GM19468 (cell line): ENCODE data around the gene HDC.

Experiments used
- ATAC-seq: cut with Tn5 transposase; IDR thresholded peaks from one replicate; pipeline ENCODE4 v1.9.1; 2021; ENCODE audit warnings: mild to moderate bottlenecking, moderate library complexity, moderate number of reproducible peaks; ENCODE audit not compliant: unreplicated experiment; ENCODE audit errors: extremely low read depth

The HDC gene, protein sequence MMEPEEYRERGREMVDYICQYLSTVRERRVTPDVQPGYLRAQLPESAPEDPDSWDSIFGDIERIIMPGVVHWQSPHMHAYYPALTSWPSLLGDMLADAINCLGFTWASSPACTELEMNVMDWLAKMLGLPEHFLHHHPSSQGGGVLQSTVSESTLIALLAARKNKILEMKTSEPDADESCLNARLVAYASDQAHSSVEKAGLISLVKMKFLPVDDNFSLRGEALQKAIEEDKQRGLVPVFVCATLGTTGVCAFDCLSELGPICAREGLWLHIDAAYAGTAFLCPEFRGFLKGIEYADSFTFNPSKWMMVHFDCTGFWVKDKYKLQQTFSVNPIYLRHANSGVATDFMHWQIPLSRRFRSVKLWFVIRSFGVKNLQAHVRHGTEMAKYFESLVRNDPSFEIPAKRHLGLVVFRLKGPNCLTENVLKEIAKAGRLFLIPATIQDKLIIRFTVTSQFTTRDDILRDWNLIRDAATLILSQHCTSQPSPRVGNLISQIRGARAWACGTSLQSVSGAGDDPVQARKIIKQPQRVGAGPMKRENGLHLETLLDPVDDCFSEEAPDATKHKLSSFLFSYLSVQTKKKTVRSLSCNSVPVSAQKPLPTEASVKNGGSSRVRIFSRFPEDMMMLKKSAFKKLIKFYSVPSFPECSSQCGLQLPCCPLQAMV

GRCh38 chr15:50265620-50266019 is at the start of gene HDC:
Gene HDC (minus strand): TSS chr15:50265726. CDS start chr15:50265623, 103 bp downstream.
- ATAC-seq: no peak

- ATAC-seq: no peak
Measured at GRCh38 chr15:50312636-50313035, 47.1 kb upstream of the HDC start.

DNA sequence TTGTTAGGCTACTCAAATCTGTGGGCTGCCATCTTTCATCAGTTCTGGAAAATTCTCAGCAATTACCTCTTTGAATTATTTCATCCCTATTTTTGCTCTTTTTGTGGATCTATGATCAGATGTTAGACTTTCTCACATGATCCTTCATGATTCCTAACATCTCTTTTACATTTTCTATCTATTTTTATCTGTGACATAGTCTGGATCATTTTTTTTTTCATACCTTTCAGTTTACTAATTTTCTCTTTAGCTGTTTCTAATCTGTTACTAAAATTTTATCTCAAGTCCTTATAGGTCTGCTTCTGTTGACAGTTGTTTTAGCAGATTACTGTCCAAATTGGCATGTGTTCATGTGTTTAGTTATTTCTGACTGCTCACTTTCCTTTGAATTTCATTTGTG is 42.3 kb upstream of the HDC start:
- ATAC-seq: no peak

- no peak for ATAC-seq
Measured at GRCh38 chr15:50304836-50305235, 39.3 kb upstream of the HDC start.

DNA sequence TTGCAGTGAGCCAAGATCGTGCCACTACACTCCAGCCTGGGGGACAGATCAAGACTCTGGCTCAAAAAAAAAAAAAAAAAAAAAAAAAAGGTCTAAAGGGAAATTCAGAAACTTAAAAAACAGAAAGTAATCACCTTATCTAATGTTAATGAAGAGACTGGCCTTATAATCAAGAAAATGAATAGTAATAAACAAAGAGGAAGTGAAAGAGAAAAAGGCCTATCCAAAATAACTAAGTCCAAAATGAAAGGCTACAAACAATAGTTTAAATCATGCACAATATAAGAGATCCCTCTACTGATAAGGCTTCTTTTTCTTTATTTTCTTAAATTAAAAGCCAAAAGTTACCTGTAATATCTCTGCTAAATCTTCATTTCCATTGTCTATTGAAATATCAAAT is 37.1 kb upstream of the HDC start:
- ATAC-seq: no peak

DNA sequence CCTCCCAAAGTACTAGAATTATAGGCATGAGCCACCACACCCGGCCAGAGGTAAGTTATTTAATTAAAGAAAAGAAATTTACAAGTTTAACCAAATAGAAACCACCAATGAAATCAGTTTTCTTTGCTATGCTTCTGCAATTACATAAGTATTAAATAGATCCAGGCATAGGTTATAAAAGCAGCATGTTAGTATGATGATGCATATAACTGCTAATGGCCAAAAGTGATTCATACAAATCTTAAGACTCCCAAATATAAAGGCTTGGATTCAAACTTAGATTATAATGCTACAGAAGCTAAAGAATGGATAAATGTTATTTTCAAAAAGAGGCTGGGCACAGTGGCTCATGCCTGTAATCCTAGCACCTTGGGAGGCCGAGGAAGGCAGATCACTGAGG is 32.8 kb upstream of the HDC start:
- ATAC-seq: no peak

GRCh38 chr15:50295966-50296365 is 30.4 kb upstream of the HDC start:
- no peak for ATAC-seq

GRCh38 chr15:50289749-50290148 is 24.2 kb upstream of the HDC start:
- ATAC-seq: no peak

DNA sequence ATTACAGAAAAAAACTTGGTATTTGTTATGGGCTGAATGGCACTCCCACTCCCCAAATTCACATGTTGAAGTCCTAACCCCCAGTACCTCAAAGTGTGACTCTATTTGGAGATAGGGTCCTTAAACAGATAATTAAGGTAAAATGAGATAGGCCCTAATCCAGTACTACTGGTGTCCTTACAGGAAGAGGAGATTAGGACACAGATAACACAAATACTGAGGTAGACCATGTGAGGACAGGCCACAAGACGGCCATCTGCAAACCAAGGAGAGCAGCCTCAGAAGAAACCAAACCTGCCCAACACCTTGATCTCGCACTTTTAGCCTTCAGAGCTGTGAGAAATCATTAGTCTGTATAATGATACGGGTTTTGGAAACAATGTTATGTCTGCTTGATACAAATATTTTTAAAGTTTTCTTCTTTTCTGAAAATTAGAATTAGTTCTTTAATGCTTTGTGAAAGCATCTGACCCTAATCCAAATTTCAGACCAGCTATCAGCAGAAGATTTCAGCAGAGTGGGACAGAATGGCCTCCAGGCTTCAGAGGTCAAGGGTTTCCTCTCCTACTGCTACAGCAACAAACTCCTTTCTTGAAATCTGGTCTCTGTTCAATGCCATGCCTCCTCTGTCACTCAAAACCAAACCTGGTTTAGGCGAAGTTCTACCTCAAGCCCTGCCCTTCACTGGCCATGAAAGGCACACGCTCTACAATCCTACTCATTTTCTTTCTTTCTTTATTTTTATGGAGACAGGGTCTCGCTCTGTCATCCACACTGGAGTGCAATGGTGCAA is 22.0 kb upstream of the HDC start:
- no peak for ATAC-seq

- ATAC-seq: no peak
Measured at GRCh38 chr15:50281427-50281826, 15.9 kb upstream of the HDC start.

DNA sequence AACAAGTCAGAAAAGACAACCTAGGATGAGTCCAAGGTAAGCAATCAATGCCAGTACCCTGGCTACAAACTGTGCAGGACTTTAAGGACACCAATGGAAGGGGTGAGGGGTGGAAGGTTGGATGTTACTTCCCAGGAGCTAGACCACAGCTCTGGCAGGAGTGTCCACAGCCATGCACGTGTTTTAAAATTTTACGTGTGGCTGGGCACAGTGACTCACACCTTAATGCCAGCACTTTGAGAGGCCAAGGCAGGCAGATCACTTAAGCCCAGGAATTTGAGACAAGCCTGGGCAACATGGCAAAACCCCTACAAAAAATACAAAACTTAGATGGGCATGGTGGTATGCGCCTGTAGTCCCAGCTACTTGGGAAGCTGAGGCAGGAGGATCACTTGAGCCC is 14.7 kb upstream of the HDC start:
- ATAC-seq: no peak

DNA sequence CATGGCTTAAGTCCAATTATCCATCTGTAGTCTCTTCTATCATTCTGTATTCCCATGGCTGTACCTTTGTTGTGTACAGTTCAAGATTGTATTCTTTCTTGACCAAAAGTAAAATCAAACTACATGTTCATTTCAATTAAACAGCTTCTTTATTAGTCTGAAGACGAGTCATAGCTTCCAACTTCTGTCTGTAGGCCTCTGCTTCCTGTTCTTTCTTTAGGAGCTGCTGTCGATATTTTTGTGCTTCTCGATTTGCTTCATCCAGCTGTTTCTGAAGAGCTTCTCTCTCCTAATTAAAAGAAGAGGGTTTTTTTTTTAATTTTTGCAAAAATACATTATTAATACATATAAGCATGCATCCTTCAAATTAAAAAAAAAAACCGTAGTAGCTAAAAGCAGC is 13.0 kb upstream of the HDC start:
- ATAC-seq: no peak

DNA sequence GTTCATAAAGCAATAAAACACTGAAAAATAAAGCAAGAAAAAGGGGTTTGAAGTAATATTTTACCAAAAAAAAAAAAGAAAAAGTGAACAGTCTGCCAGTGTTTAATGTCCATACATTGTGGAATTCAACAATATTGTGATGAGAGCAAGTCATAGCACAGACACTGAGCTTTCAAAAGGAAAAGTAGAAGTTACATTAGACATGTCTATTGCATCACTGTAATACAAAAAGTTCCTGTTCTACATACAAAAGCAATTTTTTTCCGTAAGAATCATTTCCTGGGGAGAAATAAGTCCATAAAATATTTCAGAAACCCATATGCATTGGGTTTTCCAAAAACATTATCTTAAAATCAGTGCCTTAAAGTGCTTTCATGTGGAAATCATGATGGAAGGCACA is 11.8 kb upstream of the HDC start:
- no peak for ATAC-seq

DNA sequence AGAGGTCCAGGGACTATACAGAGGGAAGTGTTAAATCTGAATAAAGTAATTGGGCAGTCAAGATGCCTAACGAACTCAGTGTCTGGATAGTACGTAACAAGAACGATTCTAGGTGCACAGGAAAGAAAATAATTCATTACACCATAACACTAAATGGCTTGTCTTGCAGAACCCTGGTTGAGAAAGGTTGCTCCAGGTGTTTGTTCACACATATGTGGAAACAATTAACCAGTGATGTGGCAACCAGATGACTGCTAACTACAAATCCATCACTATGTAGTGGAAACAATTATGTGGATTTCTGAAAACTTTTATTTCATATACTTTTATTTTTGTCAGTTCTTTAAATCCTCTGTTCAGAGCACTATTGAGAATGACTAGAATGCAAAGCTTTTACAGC is 10.4 kb upstream of the HDC start:
- ATAC-seq: no peak

GRCh38 chr15:50275091-50275490 is 9.6 kb upstream of the HDC start:
- no peak for ATAC-seq

DNA sequence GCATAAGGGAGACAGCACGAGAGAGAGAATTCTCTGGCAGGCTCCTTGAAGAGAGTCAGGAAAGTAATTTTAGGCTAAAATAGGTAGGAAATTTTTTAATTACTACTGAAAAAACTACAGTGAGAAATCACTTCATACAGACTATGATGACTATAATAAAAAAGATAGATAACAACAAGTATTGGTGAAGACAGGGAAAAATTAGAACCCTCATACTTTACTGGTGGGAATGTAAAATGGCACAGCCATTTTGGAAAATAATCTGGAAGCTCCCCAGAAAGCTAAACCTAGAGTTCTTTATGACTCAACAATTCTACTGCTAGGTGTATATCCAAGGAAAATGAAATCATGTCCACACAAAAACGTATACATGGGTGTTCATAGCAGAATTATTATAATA is 2.1 kb upstream of the HDC start:
- no peak for ATAC-seq

DNA sequence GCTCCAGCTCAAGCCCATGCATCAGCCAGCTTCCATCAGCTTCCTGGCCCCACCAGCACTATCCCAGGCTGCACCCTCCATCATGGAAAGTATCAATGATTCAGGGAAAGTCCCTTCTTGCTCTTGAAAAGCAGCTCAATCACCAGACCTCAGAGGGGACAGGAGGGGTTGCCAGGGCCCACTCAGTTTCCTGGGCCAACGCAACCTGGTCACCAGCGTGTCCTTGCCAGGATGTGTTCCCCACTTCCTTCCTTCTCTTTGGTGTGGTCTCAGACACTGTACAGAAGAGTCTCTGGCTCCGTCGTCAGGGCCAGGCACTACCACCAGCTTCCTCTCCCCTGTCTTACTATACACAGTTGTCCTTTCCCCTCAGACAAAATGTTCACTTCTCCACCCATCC is 3.0 kb downstream of the HDC start:
- ATAC-seq: no peak

- no peak for ATAC-seq
Measured at GRCh38 chr15:50261981-50262380, 3.5 kb downstream of the HDC start.

GRCh38 chr15:50260969-50261496 is 4.5 kb downstream of the HDC start:
- ATAC-seq: no peak

DNA sequence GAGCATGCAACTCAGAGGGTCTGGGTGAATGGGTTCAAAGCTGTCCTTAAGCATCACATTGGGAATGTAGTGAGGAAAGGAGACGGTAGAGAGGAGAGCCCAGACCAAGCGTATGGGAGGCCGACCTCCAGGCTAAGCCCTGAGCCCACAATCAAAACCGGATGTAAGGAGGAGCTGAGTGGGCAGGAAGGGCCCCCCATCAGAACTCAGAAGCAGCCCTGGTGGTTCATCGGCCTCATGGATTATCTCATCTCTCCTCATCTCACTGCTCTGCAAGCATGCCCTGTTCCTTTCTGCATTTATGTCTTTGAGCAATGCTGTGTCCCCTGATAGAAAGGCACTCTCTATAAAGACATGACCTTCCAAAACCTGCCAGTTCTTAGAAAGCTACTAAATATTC is 6.2 kb downstream of the HDC start:
- ATAC-seq: no peak

DNA sequence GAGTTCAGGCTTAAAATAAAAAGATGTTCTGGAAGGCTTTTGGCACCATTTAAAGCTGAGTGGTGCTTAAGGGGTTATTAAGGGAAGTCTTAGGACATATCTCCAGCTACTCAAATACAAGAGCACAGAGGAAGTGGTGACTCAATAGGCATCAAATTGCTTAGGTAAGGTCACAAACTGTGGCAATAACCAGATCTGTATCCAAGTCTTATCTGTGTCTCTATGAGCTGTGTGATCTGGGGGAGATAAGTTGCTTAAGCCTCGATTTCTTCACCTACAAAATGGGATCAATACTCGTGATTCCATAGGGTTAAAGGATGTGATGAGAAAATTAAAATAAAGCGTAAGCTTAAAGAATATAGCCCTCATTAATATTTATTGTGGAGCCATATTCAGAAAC is 7.6 kb downstream of the HDC start:
- no peak for ATAC-seq
